ENCODE data around the gene KIAA1958. TPM values are rescaled to one million over a fixed set of nuclear protein-coding genes. Genes with fewer than 3 reads are reported as not detected.

KIAA1958 gene
- total RNA-seq, 1 donor from 2014 or later, result 3.7 TPM

GRCh38 chr9:112559629-112560413 lies 73.2 kb downstream of the KIAA1958 start:
- no peaks in the 10 kb centered on the region for H3K36me3 ChIP-seq (ENCODE audit: control insufficient read depth in 3 of 3, insufficient read depth in 3 of 3, low read length in 3 of 3)
- H3K9me3 ChIP-seq (ENCODE audit: control insufficient read depth in 3 of 3, low read length in 3 of 3), result no peaks in the 10 kb centered on the region
- H3K4me3 ChIP-seq (ENCODE audit: low read length in 3 of 3), result no peak overlapping the region
- H3K27ac ChIP-seq (ENCODE audit: low read depth, low read length), result no peak overlapping the region
- no peaks in the 10 kb centered on the region for H3K27me3 ChIP-seq (ENCODE audit: control insufficient read depth in 3 of 3, insufficient read depth in 3 of 3, low read length in 3 of 3)
- no peaks in the 10 kb centered on the region for H3K4me1 ChIP-seq (ENCODE audit: control insufficient read depth in 3 of 3, insufficient read depth in 3 of 3, low read length in 3 of 3)
- H3K9ac ChIP-seq (ENCODE audit: low read depth in 1 of 3, low read length in 3 of 3), result no peak overlapping the region

- H3K27me3 ChIP-seq (ENCODE audit: control insufficient read depth in 3 of 3, insufficient read depth in 3 of 3, low read length in 3 of 3), result no peaks in the 10 kb centered on the region
- no peaks in the 10 kb centered on the region for H3K4me1 ChIP-seq (ENCODE audit: control insufficient read depth in 3 of 3, insufficient read depth in 3 of 3, low read length in 3 of 3)
- no peaks in the 10 kb centered on the region for H3K36me3 ChIP-seq (ENCODE audit: control insufficient read depth in 3 of 3, insufficient read depth in 3 of 3, low read length in 3 of 3)
- no peak overlapping the region for H3K9ac ChIP-seq (ENCODE audit: low read depth in 1 of 3, low read length in 3 of 3)
- H3K9me3 ChIP-seq (ENCODE audit: control insufficient read depth in 3 of 3, low read length in 3 of 3), result no peaks in the 10 kb centered on the region
- H3K4me3 ChIP-seq (ENCODE audit: low read length in 3 of 3), result no peak overlapping the region
- no peak overlapping the region for H3K27ac ChIP-seq (ENCODE audit: low read depth, low read length)
Observed at GRCh38 chr9:112562235-112562958, 75.8 kb downstream of the KIAA1958 start.

- no peak overlapping the region for H3K9ac ChIP-seq (ENCODE audit: low read depth in 1 of 3, low read length in 3 of 3)
- H3K4me1 ChIP-seq (ENCODE audit: control insufficient read depth in 3 of 3, insufficient read depth in 3 of 3, low read length in 3 of 3), result no peaks in the 10 kb centered on the region
- H3K9me3 ChIP-seq (ENCODE audit: control insufficient read depth in 3 of 3, low read length in 3 of 3), result no peaks in the 10 kb centered on the region
- H3K36me3 ChIP-seq (ENCODE audit: control insufficient read depth in 3 of 3, insufficient read depth in 3 of 3, low read length in 3 of 3), result no peaks in the 10 kb centered on the region
- H3K27ac ChIP-seq (ENCODE audit: low read depth, low read length), result no peak overlapping the region
- no peak overlapping the region for H3K4me3 ChIP-seq (ENCODE audit: low read length in 3 of 3)
- no peaks in the 10 kb centered on the region for H3K27me3 ChIP-seq (ENCODE audit: control insufficient read depth in 3 of 3, insufficient read depth in 3 of 3, low read length in 3 of 3)
Observed at GRCh38 chr9:112569186-112569585, 82.6 kb downstream of the KIAA1958 start.

- H3K27me3 ChIP-seq (ENCODE audit: control insufficient read depth in 3 of 3, insufficient read depth in 3 of 3, low read length in 3 of 3), result no peaks in the 10 kb centered on the region
Observed at GRCh38 chr9:112570671-112571167, 84.1 kb downstream of the KIAA1958 start.

GRCh38 chr9:112571624-112572355 lies 85.2 kb downstream of the KIAA1958 start:
- Histone ChIP-seq H3K36me3 (ENCODE audit: control insufficient read depth in 3 of 3, insufficient read depth in 3 of 3, low read length in 3 of 3) (peaks cover 0 to 6% (median 4%) of the 10 kb centered on the region in 3 donors), H3K4me3 (ENCODE audit: low read length in 3 of 3) (no peak overlapping the region), H3K27ac (ENCODE audit: low read depth, low read length) (no peak overlapping the region), H3K9ac (ENCODE audit: low read depth in 1 of 3, low read length in 3 of 3) (no peak overlapping the region), H3K27me3 (ENCODE audit: control insufficient read depth in 3 of 3, insufficient read depth in 3 of 3, low read length in 3 of 3) (no peaks in the 10 kb centered on the region), H3K9me3 (ENCODE audit: control insufficient read depth in 3 of 3, low read length in 3 of 3) (no peaks in the 10 kb centered on the region), H3K4me1 (ENCODE audit: control insufficient read depth in 3 of 3, insufficient read depth in 3 of 3, low read length in 3 of 3) (no peaks in the 10 kb centered on the region)

More at GRCh38 chr9:112570671-112571167, 84.1 kb downstream of the KIAA1958 start:
- H3K36me3 ChIP-seq (ENCODE audit: control insufficient read depth in 3 of 3, insufficient read depth in 3 of 3, low read length in 3 of 3), result peaks cover 0 to 6% (median 4%) of the 10 kb centered on the region in 3 donors
- no peak overlapping the region for H3K9ac ChIP-seq (ENCODE audit: low read depth in 1 of 3, low read length in 3 of 3)
- no peaks in the 10 kb centered on the region for H3K4me1 ChIP-seq (ENCODE audit: control insufficient read depth in 3 of 3, insufficient read depth in 3 of 3, low read length in 3 of 3)
- H3K4me3 ChIP-seq (ENCODE audit: low read length in 3 of 3), result no peak overlapping the region
- no peaks in the 10 kb centered on the region for H3K9me3 ChIP-seq (ENCODE audit: control insufficient read depth in 3 of 3, low read length in 3 of 3)
- H3K27ac ChIP-seq (ENCODE audit: low read depth, low read length), result no peak overlapping the region

GRCh38 chr9:112572416-112572815 lies 85.8 kb downstream of the KIAA1958 start:
- Histone ChIP-seq H3K27ac (ENCODE audit: low read depth, low read length) (no peak overlapping the region), H3K4me1 (ENCODE audit: control insufficient read depth in 3 of 3, insufficient read depth in 3 of 3, low read length in 3 of 3) (no peaks in the 10 kb centered on the region), H3K27me3 (ENCODE audit: control insufficient read depth in 3 of 3, insufficient read depth in 3 of 3, low read length in 3 of 3) (no peaks in the 10 kb centered on the region), H3K9me3 (ENCODE audit: control insufficient read depth in 3 of 3, low read length in 3 of 3) (no peaks in the 10 kb centered on the region), H3K4me3 (ENCODE audit: low read length in 3 of 3) (no peak overlapping the region), H3K9ac (ENCODE audit: low read depth in 1 of 3, low read length in 3 of 3) (no peak overlapping the region), H3K36me3 (ENCODE audit: control insufficient read depth in 3 of 3, insufficient read depth in 3 of 3, low read length in 3 of 3) (peaks cover 0 to 6% (median 4%) of the 10 kb centered on the region in 3 donors)

GRCh38 chr9:112574008-112574407 lies 87.4 kb downstream of the KIAA1958 start:
- no peaks in the 10 kb centered on the region for H3K4me1 ChIP-seq (ENCODE audit: control insufficient read depth in 3 of 3, insufficient read depth in 3 of 3, low read length in 3 of 3)
- no peak overlapping the region for H3K9ac ChIP-seq (ENCODE audit: low read depth in 1 of 3, low read length in 3 of 3)
- peaks cover 0 to 6% (median 4%) of the 10 kb centered on the region in 3 donors for H3K36me3 ChIP-seq (ENCODE audit: control insufficient read depth in 3 of 3, insufficient read depth in 3 of 3, low read length in 3 of 3)
- H3K27me3 ChIP-seq (ENCODE audit: control insufficient read depth in 3 of 3, insufficient read depth in 3 of 3, low read length in 3 of 3), result no peaks in the 10 kb centered on the region
- no peak overlapping the region for H3K4me3 ChIP-seq (ENCODE audit: low read length in 3 of 3)
- no peaks in the 10 kb centered on the region for H3K9me3 ChIP-seq (ENCODE audit: control insufficient read depth in 3 of 3, low read length in 3 of 3)
- H3K27ac ChIP-seq (ENCODE audit: low read depth, low read length), result no peak overlapping the region

- peaks cover 0 to 6% (median 4%) of the 10 kb centered on the region in 3 donors for H3K36me3 ChIP-seq (ENCODE audit: control insufficient read depth in 3 of 3, insufficient read depth in 3 of 3, low read length in 3 of 3)
- H3K27ac ChIP-seq (ENCODE audit: low read depth, low read length), result no peak overlapping the region
- H3K4me1 ChIP-seq (ENCODE audit: control insufficient read depth in 3 of 3, insufficient read depth in 3 of 3, low read length in 3 of 3), result no peaks in the 10 kb centered on the region
- no peak overlapping the region for H3K9ac ChIP-seq (ENCODE audit: low read depth in 1 of 3, low read length in 3 of 3)
- no peak overlapping the region for H3K4me3 ChIP-seq (ENCODE audit: low read length in 3 of 3)
- no peaks in the 10 kb centered on the region for H3K9me3 ChIP-seq (ENCODE audit: control insufficient read depth in 3 of 3, low read length in 3 of 3)
- H3K27me3 ChIP-seq (ENCODE audit: control insufficient read depth in 3 of 3, insufficient read depth in 3 of 3, low read length in 3 of 3), result no peaks in the 10 kb centered on the region
Observed at GRCh38 chr9:112575107-112575506, 88.5 kb downstream of the KIAA1958 start.

- Histone ChIP-seq H3K27me3 (ENCODE audit: control insufficient read depth in 3 of 3, insufficient read depth in 3 of 3, low read length in 3 of 3) (no peaks in the 10 kb centered on the region), H3K4me1 (ENCODE audit: control insufficient read depth in 3 of 3, insufficient read depth in 3 of 3, low read length in 3 of 3) (no peaks in the 10 kb centered on the region), H3K4me3 (ENCODE audit: low read length in 3 of 3) (no peak overlapping the region), H3K36me3 (ENCODE audit: control insufficient read depth in 3 of 3, insufficient read depth in 3 of 3, low read length in 3 of 3) (no peaks in the 10 kb centered on the region), H3K9ac (ENCODE audit: low read depth in 1 of 3, low read length in 3 of 3) (no peak overlapping the region), H3K27ac (ENCODE audit: low read depth, low read length) (no peak overlapping the region), H3K9me3 (ENCODE audit: control insufficient read depth in 3 of 3, low read length in 3 of 3) (no peaks in the 10 kb centered on the region)
Observed at GRCh38 chr9:112581469-112582176, 95.0 kb downstream of the KIAA1958 start.

Data from skeletal muscle tissue (tissue), 4 donors.